HG03342 (cell line): ENCODE data around the gene NKAIN2.
A peak's percentile ranks its signal among the peaks of the same experiment; 100 is the strongest.

Experiments
- ATAC-seq: cut with Tn5 transposase; IDR thresholded peaks from one replicate; pipeline ENCODE4 v1.9.1; 2021; ENCODE audit warnings: mild to moderate bottlenecking, moderate library complexity; ENCODE audit not compliant: unreplicated experiment

NKAIN2 gene

GRCh38 chr6:123803504-123804013 is at the start of gene NKAIN2:
Gene NKAIN2, plus strand, starts transcription at chr6:123803865.
- peak; percentile 25 for ATAC-seq

- ATAC-seq: no peak
These were observed 44.2 kb upstream of the NKAIN2 start for GRCh38 chr6:123759472-123759871.

- no peak for ATAC-seq
These were observed 39.8 kb upstream of the NKAIN2 start for GRCh38 chr6:123763904-123764303.

GRCh38 chr6:123764722-123765121 is 38.9 kb upstream of the NKAIN2 start:
- ATAC-seq: no peak

GRCh38 chr6:123768921-123769320 is 34.7 kb upstream of the NKAIN2 start:
- ATAC-seq: no peak

- ATAC-seq: no peak
These were observed 34.2 kb upstream of the NKAIN2 start for GRCh38 chr6:123769431-123769830.

- ATAC-seq: peak; percentile 40
These were observed 33.3 kb upstream of the NKAIN2 start for GRCh38 chr6:123770247-123770949.

- no peak for ATAC-seq
These were observed 32.5 kb upstream of the NKAIN2 start for GRCh38 chr6:123771126-123771525.

- ATAC-seq: no peak
These were observed 26.1 kb upstream of the NKAIN2 start for GRCh38 chr6:123777563-123777962.

GRCh38 chr6:123780021-123780420 is 23.6 kb upstream of the NKAIN2 start:
- no peak for ATAC-seq

GRCh38 chr6:123784330-123784729 is 19.3 kb upstream of the NKAIN2 start:
- no peak for ATAC-seq

GRCh38 chr6:123785039-123785438 is 18.6 kb upstream of the NKAIN2 start:
- no peak for ATAC-seq

- ATAC-seq: no peak
These were observed 15.3 kb upstream of the NKAIN2 start for GRCh38 chr6:123788319-123788718.

GRCh38 chr6:123794190-123794589 is 9.5 kb upstream of the NKAIN2 start:
- ATAC-seq: no peak

GRCh38 chr6:123794799-123795198 is 8.9 kb upstream of the NKAIN2 start:
- ATAC-seq: no peak

GRCh38 chr6:123801067-123801466 is 2.6 kb upstream of the NKAIN2 start:
- no peak for ATAC-seq

GRCh38 chr6:123802351-123802696 is 1.3 kb upstream of the NKAIN2 start:
- peak; percentile 13 for ATAC-seq

GRCh38 chr6:123802697-123803503 is 765 bp upstream of the NKAIN2 start:
- peak; percentile 98 for ATAC-seq

GRCh38 chr6:123804014-123804786 is 535 bp downstream of the NKAIN2 start:
- no peak for ATAC-seq

- no peak for ATAC-seq
These were observed 1.3 kb downstream of the NKAIN2 start for GRCh38 chr6:123804787-123805540.

- no peak for ATAC-seq
These were observed 2.3 kb downstream of the NKAIN2 start for GRCh38 chr6:123805921-123806320.
